Endodermal cell (in vitro differentiated cells): ENCODE results near the gene AMACR. TPM values are rescaled to one million over a fixed set of nuclear protein-coding genes. Genes with fewer than 3 reads are reported as not detected.
A peak's percentile ranks its signal among the peaks of the same experiment; 100 is the strongest.

ENCODE experiments used
- DNase-seq: peaks from one replicate; pipeline ENCODE4 v3.0.0-alpha.2; 2017
- H3K27ac ChIP-seq: 2 replicates; pipeline ENCODE4 v1.5.1; 2013; ENCODE audit warnings: mild to moderate bottlenecking, low read depth, low read length, moderate library complexity
- H3K27me3 ChIP-seq: 2 replicates; pipeline ENCODE4 v1.6.1; 2013; ENCODE audit warnings: mild to moderate bottlenecking, low read length, moderate library complexity; ENCODE audit not compliant: insufficient read depth, control insufficient read depth, poor library complexity, severe bottlenecking
- H3K36me3 ChIP-seq: 2 replicates; pipeline ENCODE4 v1.7.0; 2013; ENCODE audit warnings: mild to moderate bottlenecking, low read length, moderate library complexity; ENCODE audit not compliant: control insufficient read depth, insufficient read depth
- H3K4me1 ChIP-seq: one replicate; pipeline ENCODE4 v1.7.0; 2013; ENCODE audit warnings: low read length; ENCODE audit not compliant: control insufficient read depth, insufficient read depth
- H3K4me3 ChIP-seq: 2 replicates; pipeline ENCODE4 v1.5.1; 2013; ENCODE audit warnings: mild to moderate bottlenecking, low read length, moderate library complexity
- H3K9ac ChIP-seq: 2 replicates; pipeline ENCODE4 v1.6.1; 2013; ENCODE audit warnings: mild to moderate bottlenecking, low read length, moderate library complexity; ENCODE audit not compliant: poor library complexity, severe bottlenecking; ENCODE audit errors: extremely low read depth
- H3K9me3 ChIP-seq: 2 replicates; pipeline ENCODE4 v1.6.1; 2013; ENCODE audit warnings: mild to moderate bottlenecking, low read length, moderate library complexity; ENCODE audit not compliant: control insufficient read depth
- H3K27ac Mint-ChIP-seq: 2 replicates; pipeline ENCODE4 v1.8.0; 2020; ENCODE audit warnings: mixed read lengths
- H3K27me3 Mint-ChIP-seq: 2 replicates; pipeline ENCODE4 v1.8.0; 2021; ENCODE audit warnings: mild to moderate bottlenecking, mixed read lengths; ENCODE audit not compliant: insufficient read depth
- H3K36me3 Mint-ChIP-seq: 2 replicates; pipeline ENCODE4 v1.8.0; 2020; ENCODE audit warnings: low read depth, mixed read lengths
- H3K4me1 Mint-ChIP-seq: 2 replicates; pipeline ENCODE4 v1.8.0; 2020; ENCODE audit warnings: mixed read lengths
- H3K4me3 Mint-ChIP-seq: 2 replicates; pipeline ENCODE4 v1.8.0; 2020; ENCODE audit warnings: mild to moderate bottlenecking, moderate library complexity, mixed read lengths
- H3K9me3 Mint-ChIP-seq: 2 replicates; pipeline ENCODE4 v1.8.0; 2020; ENCODE audit warnings: mild to moderate bottlenecking, mixed read lengths
- CTCF ChIP-seq: fragments of 200-600 bp; sonication (generic); conservative IDR thresholded peaks from 2 replicates; pipeline ENCODE4 v1.5.0; 2021; ENCODE audit warnings: antibody characterized with exemption, mild to moderate bottlenecking
- WGBS, 2 experiments: methylation state at CpG; one replicate each; pipeline versions ENCODE4 v1.1.5 to v1.1.7; 2013; ENCODE audit warnings: missing lambda C conversion rate in 2 of 2, mixed read lengths in 1 of 2; ENCODE audit not compliant: insufficient coverage in 1 of 2, insufficient read length in 1 of 2; 5-methylcytosine and 5-hydroxymethylcytosine counted together
- total RNA-seq, 2 donors: library from RNA; stranded (reverse); fragmentation: NEBNext Ultra II Directional in 1 of 2; extraction: Animal tissue kit (Norgen Biotek cat#: 25700) in 1 of 2; gene quantifications; 2 replicates in 1 of 2; 3 replicates in 1 of 2; pipeline ENCODE4 v1.2.1, GENCODE V29; 2021

AMACR gene
- total RNA-seq, 2 donors from 2014 or later: 12.4 to 16.8 TPM

GRCh38 chr5:33938507-33938796, 69.4 kb downstream of the AMACR start:
- no peak overlapping the region for H3K4me3 ChIP-seq
- H3K27me3 ChIP-seq: peaks cover 20% of the 10 kb centered on the region
- WGBS, 2 experiments: 93 to 96% methylated on average over 13 to 14 of the region's 14 CpGs
- peaks cover 3% of the 10 kb centered on the region for H3K9me3 Mint-ChIP-seq
- no peak overlapping the region for H3K27ac ChIP-seq
- H3K9ac ChIP-seq: no peak overlapping the region
- H3K4me3 Mint-ChIP-seq: no peak overlapping the region
- TF ChIP-seq CTCF: no peak
- H3K4me1 ChIP-seq: peaks cover 3% of the 10 kb centered on the region
- no peak overlapping the region for H3K27ac Mint-ChIP-seq
- H3K36me3 Mint-ChIP-seq: no peaks in the 10 kb centered on the region
- peaks cover 14% of the 10 kb centered on the region for H3K4me1 Mint-ChIP-seq
- DNase-seq: no peak
- peaks cover 40% of the 10 kb centered on the region for H3K27me3 Mint-ChIP-seq
- H3K9me3 ChIP-seq: no peaks in the 10 kb centered on the region
- H3K36me3 ChIP-seq: no peaks in the 10 kb centered on the region

DNA sequence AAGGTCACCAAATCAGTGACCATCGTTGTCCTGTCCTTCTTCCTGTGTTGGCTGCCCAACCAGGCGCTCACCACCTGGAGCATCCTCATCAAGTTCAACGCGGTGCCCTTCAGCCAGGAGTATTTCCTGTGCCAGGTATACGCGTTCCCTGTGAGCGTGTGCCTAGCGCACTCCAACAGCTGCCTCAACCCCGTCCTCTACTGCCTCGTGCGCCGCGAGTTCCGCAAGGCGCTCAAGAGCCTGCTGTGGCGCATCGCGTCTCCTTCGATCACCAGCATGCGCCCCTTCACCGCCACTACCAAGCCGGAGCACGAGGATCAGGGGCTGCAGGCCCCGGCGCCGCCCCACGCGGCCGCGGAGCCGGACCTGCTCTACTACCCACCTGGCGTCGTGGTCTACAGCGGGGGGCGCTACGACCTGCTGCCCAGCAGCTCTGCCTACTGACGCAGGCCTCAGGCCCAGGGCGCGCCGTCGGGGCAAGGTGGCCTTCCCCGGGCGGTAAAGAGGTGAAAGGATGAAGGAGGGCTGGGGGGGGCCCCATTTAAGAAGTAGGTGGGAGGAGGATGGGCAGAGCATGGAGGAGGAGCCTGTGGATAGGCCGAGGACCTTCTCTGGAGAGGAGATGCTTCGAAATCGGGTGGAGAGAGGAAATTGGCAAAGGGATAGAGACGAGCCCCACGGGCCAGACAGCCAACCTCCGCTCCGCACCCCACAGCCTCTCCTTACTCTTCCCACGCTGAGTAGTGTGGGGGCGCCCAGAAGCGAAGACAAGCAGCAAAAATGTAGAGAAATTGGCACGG, 69.9 kb downstream of the AMACR start:
- H3K27ac Mint-ChIP-seq: no peak overlapping the region
- peaks cover 14% of the 10 kb centered on the region for H3K4me1 Mint-ChIP-seq
- no peak overlapping the region for H3K9ac ChIP-seq
- no peak overlapping the region for H3K27ac ChIP-seq
- 93 to 96% methylated on average over 34 to 54 of the region's 54 CpGs for WGBS, 2 experiments
- DNase-seq: peak; percentile 38
- peaks cover 3% of the 10 kb centered on the region for H3K4me1 ChIP-seq
- H3K4me3 ChIP-seq: no peak overlapping the region
- H3K27me3 Mint-ChIP-seq: peaks cover 40% of the 10 kb centered on the region
- H3K36me3 ChIP-seq: no peaks in the 10 kb centered on the region
- H3K4me3 Mint-ChIP-seq: no peak overlapping the region
- no peaks in the 10 kb centered on the region for H3K36me3 Mint-ChIP-seq
- no peak for TF ChIP-seq CTCF
- H3K27me3 ChIP-seq: peaks cover 20% of the 10 kb centered on the region
- H3K9me3 ChIP-seq: no peaks in the 10 kb centered on the region
- peaks cover 3% of the 10 kb centered on the region for H3K9me3 Mint-ChIP-seq

DNA sequence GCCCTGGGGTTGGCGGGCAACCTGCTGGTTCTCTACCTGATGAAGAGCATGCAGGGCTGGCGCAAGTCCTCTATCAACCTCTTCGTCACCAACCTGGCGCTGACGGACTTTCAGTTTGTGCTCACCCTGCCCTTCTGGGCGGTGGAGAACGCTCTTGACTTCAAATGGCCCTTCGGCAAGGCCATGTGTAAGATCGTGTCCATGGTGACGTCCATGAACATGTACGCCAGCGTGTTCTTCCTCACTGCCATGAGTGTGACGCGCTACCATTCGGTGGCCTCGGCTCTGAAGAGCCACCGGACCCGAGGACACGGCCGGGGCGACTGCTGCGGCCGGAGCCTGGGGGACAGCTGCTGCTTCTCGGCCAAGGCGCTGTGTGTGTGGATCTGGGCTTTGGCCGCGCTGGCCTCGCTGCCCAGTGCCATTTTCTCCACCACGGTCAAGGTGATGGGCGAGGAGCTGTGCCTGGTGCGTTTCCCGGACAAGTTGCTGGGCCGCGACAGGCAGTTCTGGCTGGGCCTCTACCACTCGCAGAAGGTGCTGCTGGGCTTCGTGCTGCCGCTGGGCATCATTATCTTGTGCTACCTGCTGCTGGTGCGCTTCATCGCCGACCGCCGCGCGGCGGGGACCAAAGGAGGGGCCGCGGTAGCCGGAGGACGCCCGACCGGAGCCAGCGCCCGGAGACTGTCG, 70.7 kb downstream of the AMACR start:
- Mint-ChIP-seq H3K4me1 (peaks cover 14% of the 10 kb centered on the region), H3K36me3 (no peaks in the 10 kb centered on the region), H3K9me3 (peaks cover 1% of the 10 kb centered on the region), H3K27me3 (peaks cover 39% of the 10 kb centered on the region), H3K4me3 (peak overlapping the region; percentile 62), H3K27ac (no peak overlapping the region)
- TF ChIP-seq CTCF: no peak
- Histone ChIP-seq H3K4me3 (no peak overlapping the region), H3K36me3 (no peaks in the 10 kb centered on the region), H3K27me3 (peaks cover 20% of the 10 kb centered on the region), H3K9me3 (no peaks in the 10 kb centered on the region), H3K27ac (no peak overlapping the region), H3K9ac (no peak overlapping the region), H3K4me1 (peaks cover 3% of the 10 kb centered on the region)
- no peak for DNase-seq
- WGBS, 2 experiments: 95 to 96% methylated on average over 35 to 54 of the region's 54 CpGs
